Natural killer cell (primary cell): ENCODE data around the gene SLC12A1. TPM values are rescaled to one million over a fixed set of nuclear protein-coding genes. Genes with fewer than 3 reads are reported as not detected.

Experiments used
- ATAC-seq, 3 donors: fragments of 150-1000 bp in 2 of 3; fragments of 200-7000 bp in 1 of 3; cut with Tn5 transposase; 1 replicate in 1 of 3; 2 replicates in 2 of 3; pipeline ENCODE4 v1.10.0; 2021; ENCODE audit warnings: mild to moderate bottlenecking in 2 of 3, moderate library complexity in 2 of 3
- DNase-seq, 2 donors: peaks; one replicate each; pipeline versions ENCODE4 v3.0.0 to v3.0.0-alpha.2; 2013 to 2021; ENCODE audit warnings: mixed read lengths in 1 of 2
- H3K27ac ChIP-seq: one replicate; pipeline ENCODE4 v1.5.1; 2013; ENCODE audit warnings: mild to moderate bottlenecking, low read length
- H3K27me3 ChIP-seq: one replicate; pipeline ENCODE4 v1.6.1; 2013; ENCODE audit warnings: low read length; ENCODE audit not compliant: control insufficient read depth, insufficient read depth
- H3K36me3 ChIP-seq: one replicate; pipeline ENCODE4 v1.6.1; 2013; ENCODE audit warnings: low read length; ENCODE audit not compliant: control insufficient read depth, insufficient read depth
- H3K4me1 ChIP-seq: one replicate; pipeline ENCODE4 v1.6.1; 2013; ENCODE audit warnings: low read length; ENCODE audit not compliant: control insufficient read depth, insufficient read depth
- H3K4me3 ChIP-seq: one replicate; pipeline ENCODE4 v1.5.1; 2013; ENCODE audit warnings: low read length
- H3K9me3 ChIP-seq: one replicate; pipeline ENCODE4 v1.6.1; 2013; ENCODE audit warnings: low read length; ENCODE audit not compliant: control insufficient read depth, insufficient read depth
- H3K27ac Mint-ChIP-seq, 2 donors: one replicate each; pipeline ENCODE4 v1.8.0; 2022; ENCODE audit warnings: mild to moderate bottlenecking in 2 of 2, mixed read lengths in 2 of 2, moderate library complexity in 1 of 2
- H3K27me3 Mint-ChIP-seq, 2 donors: one replicate each; pipeline ENCODE4 v1.8.0; 2022; ENCODE audit warnings: low read depth in 2 of 2, mixed read lengths in 2 of 2
- H3K36me3 Mint-ChIP-seq: one replicate; pipeline ENCODE4 v1.8.0; 2022; ENCODE audit warnings: mixed read lengths
- H3K4me1 Mint-ChIP-seq, 2 donors: one replicate each; pipeline ENCODE4 v1.8.0; 2022; ENCODE audit warnings: mixed read lengths in 2 of 2
- H3K4me3 Mint-ChIP-seq: one replicate; pipeline ENCODE4 v1.8.0; 2022; ENCODE audit warnings: mild to moderate bottlenecking, moderate library complexity, mixed read lengths
- H3K9me3 Mint-ChIP-seq, 2 donors: one replicate each; pipeline ENCODE4 v1.8.0; 2022; ENCODE audit warnings: mixed read lengths in 2 of 2
- WGBS: methylation state at CpG from one replicate; pipeline ENCODE4 v1.1.7; 2013; ENCODE audit warnings: missing lambda C conversion rate; ENCODE audit not compliant: insufficient coverage; 5-methylcytosine and 5-hydroxymethylcytosine counted together
- intact Hi-C: fragments of 100-400 bp; cut with micrococcal nuclease; formaldehyde crosslinking; loops from one replicate; pipeline ENCODE4 v1.14.2; 2022
- total RNA-seq, 4 donors: library from RNA; stranded (reverse); fragments of 120-200 nt in 1 of 4; gene quantifications; one replicate each; pipeline versions ENCODE4 v1.2.3 to v1.2.4, GENCODE V29; 2013 to 2022
- TF ChIP-seq, protein P1 (sequence below): fragments of 200-600 bp; IDR thresholded peaks from one replicate; pipeline ENCODE4 v1.8.0; 2022; ENCODE audit warnings: antibody characterized with exemption

SLC12A1 gene
- total RNA-seq, 3 donors from 2014 or later (not counting 1 experiment from before 2014, with no cell fraction given), result not detected

DNA sequence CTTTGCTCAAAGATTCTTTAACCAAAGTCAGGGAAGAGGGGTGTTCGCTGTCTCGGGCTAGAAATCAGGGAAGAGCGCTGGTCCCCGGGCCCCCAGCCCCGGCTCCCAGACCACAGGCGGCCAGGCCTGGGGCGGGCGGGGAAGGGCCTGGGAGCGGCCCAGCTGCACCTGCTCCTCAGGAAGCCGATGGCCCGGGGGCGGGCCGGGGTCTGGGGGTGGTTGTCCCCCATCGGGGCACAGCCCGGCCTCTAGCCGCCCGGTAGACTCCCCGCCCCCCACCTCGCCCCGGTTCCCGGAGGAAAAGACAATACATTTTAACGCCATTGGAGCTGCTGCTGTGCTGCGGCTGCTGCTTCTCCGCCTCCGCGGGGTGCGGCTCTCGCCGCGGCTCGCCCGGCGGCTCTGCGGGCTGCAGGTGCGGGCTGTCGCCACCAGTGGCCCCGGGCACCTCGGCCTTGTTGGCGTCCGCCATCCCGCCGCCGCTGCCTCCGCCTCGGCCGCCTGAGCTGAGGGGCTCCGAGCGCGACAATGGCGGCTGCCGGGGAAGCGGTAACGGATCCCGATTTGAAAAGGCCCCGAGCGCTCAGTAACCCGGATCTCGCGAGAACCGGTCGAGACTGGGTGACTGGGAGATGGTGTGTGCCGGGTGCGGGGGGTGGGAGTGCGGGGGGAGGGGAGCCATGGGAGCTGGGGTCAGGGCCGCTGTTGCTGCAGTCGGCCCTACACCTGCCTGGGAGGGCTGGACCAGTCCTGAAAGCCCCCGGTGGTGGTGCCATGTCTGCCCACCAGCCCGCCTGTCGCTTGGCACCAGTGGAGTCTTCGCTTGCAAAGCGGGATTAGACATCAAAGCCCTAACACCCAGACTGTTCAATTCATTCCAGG lies 28.1 kb upstream of the SLC12A1 start, which contains the start of gene MYEF2:
MYEF2 (minus strand) TSS at position 530 of the 882 bp plus-strand sequence; CDS start at position 472, 58 bp downstream.
- Histone ChIP-seq H3K36me3 (no peaks in the 10 kb centered on the region), H3K9me3 (no peaks in the 10 kb centered on the region), H3K27ac (peak within 1 kb of the TSS; percentile 48), H3K27me3 (peaks cover 11% of the 10 kb centered on the region), H3K4me1 (peaks cover 4% of the 10 kb centered on the region), H3K4me3 (peak within 1 kb of the TSS; percentile 44)
- Mint-ChIP-seq H3K9me3 (peaks cover 0 to 2% of the 10 kb centered on the region in 2 donors), H3K4me3 (peak within 1 kb of the TSS; percentile 93), H3K27ac (peak within 1 kb of the TSS; percentile 63 to 83), H3K4me1 (peaks cover 10 to 11% of the 10 kb centered on the region in 2 donors), H3K27me3 (peaks cover 8 to 17% of the 10 kb centered on the region in 2 donors), H3K36me3 (no peaks in the 10 kb centered on the region)
- intact Hi-C loops, result no loop called here
- 3% methylated on average over 71 of the region's 71 CpGs for WGBS
- TF ChIP-seq, protein P1, sequence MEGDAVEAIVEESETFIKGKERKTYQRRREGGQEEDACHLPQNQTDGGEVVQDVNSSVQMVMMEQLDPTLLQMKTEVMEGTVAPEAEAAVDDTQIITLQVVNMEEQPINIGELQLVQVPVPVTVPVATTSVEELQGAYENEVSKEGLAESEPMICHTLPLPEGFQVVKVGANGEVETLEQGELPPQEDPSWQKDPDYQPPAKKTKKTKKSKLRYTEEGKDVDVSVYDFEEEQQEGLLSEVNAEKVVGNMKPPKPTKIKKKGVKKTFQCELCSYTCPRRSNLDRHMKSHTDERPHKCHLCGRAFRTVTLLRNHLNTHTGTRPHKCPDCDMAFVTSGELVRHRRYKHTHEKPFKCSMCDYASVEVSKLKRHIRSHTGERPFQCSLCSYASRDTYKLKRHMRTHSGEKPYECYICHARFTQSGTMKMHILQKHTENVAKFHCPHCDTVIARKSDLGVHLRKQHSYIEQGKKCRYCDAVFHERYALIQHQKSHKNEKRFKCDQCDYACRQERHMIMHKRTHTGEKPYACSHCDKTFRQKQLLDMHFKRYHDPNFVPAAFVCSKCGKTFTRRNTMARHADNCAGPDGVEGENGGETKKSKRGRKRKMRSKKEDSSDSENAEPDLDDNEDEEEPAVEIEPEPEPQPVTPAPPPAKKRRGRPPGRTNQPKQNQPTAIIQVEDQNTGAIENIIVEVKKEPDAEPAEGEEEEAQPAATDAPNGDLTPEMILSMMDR, result no peak
- DNase-seq, result peak; percentile 48 to 79
- peak; percentile 65 to 78 (median 75) for ATAC-seq

DNA sequence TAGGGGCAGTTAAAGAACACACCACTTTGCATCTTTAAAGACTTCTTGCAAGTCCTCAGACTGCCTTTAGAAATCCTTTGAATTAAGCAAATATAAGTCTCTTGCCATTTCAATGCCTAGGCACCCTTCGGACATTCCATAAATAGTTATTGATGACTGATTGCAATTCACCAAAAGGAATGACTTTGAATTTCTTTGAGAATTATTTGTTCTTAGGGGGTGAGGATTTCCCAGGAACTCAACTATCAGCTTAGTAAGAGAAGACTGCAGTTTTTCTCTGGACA lies 27.5 kb upstream of the SLC12A1 start:
- WGBS, result 100% methylated on average over 1 of the region's 1 CpG
- Histone ChIP-seq H3K27ac (no peak overlapping the region), H3K4me1 (peaks cover 4% of the 10 kb centered on the region), H3K9me3 (no peaks in the 10 kb centered on the region), H3K27me3 (peaks cover 11% of the 10 kb centered on the region), H3K4me3 (no peak overlapping the region), H3K36me3 (no peaks in the 10 kb centered on the region)
- H3K27ac Mint-ChIP-seq, result no peak overlapping the region
- peaks cover 10 to 11% of the 10 kb centered on the region in 2 donors for H3K4me1 Mint-ChIP-seq
- H3K27me3 Mint-ChIP-seq, result peaks cover 8 to 17% of the 10 kb centered on the region in 2 donors
- no peaks in the 10 kb centered on the region for H3K36me3 Mint-ChIP-seq
- intact Hi-C loops, result no loop called here
- TF ChIP-seq, protein P1, result no peak
- DNase-seq (no peak), ATAC-seq (no peak)
- peak overlapping the region; percentile 60 for H3K4me3 Mint-ChIP-seq
- H3K9me3 Mint-ChIP-seq, result no peaks in the 10 kb centered on the region

DNA sequence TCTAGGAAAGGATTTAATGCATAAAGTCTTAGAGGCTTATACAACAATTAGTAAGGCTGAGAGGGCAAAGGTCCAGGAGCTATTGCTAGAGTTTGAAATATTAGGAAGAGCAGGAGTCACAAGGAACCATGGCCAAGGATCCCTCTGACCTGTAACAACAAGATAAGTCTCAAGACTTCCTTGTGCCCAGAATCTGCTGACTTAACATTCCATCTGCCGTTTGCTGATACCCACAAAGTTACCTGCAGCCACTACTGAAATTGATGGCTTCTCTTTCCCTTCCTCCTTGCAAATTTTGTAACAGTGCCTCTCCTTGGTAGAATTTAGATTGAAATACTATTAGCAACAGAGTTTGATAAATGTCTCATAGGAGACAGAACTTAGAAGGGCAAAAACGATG lies 23.4 kb upstream of the SLC12A1 start:
- intact Hi-C loops, result no loop called here

More for the DNA sequence above, 23.4 kb upstream of the SLC12A1 start:
- Histone ChIP-seq H3K27ac (no peak overlapping the region), H3K27me3 (peaks cover 16% of the 10 kb centered on the region), H3K4me1 (peaks cover 4% of the 10 kb centered on the region), H3K9me3 (no peaks in the 10 kb centered on the region), H3K36me3 (no peaks in the 10 kb centered on the region), H3K4me3 (no peak overlapping the region)
- H3K27me3 Mint-ChIP-seq, result peaks cover 22 to 37% of the 10 kb centered on the region in 2 donors
- TF ChIP-seq, protein P1, result no peak
- 36% methylated on average over 2 of the region's 2 CpGs for WGBS
- no peak overlapping the region for H3K4me3 Mint-ChIP-seq
- H3K4me1 Mint-ChIP-seq, result no peaks in the 10 kb centered on the region
- DNase-seq, result no peak
- H3K36me3 Mint-ChIP-seq, result no peaks in the 10 kb centered on the region
- H3K27ac Mint-ChIP-seq, result no peak overlapping the region
- peaks cover 0 to 3% of the 10 kb centered on the region in 2 donors for H3K9me3 Mint-ChIP-seq
- no peak for ATAC-seq
